GM19099 (cell line): ENCODE results near the gene SPI1.

ENCODE experiments used
- POLR2A ChIP-seq: IDR thresholded peaks from 3 replicates; pipeline ENCODE4 v1.6.1; 2011; ENCODE audit warnings: low read depth; ENCODE audit not compliant: insufficient read length; ENCODE audit errors: extremely low read depth

Gene SPI1

GRCh38 chr11:47384498-47384897 is 6.2 kb upstream of the SPI1 start:
- no peak for TF ChIP-seq POLR2A

GRCh38 chr11:47383071-47383470 is 4.7 kb upstream of the SPI1 start:
- TF ChIP-seq POLR2A: no peak

- TF ChIP-seq POLR2A: no peak
Measured at GRCh38 chr11:47380078-47380477, 1.7 kb upstream of the SPI1 start.

- no peak for TF ChIP-seq POLR2A
Measured at GRCh38 chr11:47379317-47379716, 970 bp upstream of the SPI1 start.

GRCh38 chr11:47378836-47379170 is 456 bp upstream of the SPI1 start:
- no peak for TF ChIP-seq POLR2A

GRCh38 chr11:47377571-47378009 is 757 bp downstream of the SPI1 start:
- no peak for TF ChIP-seq POLR2A

GRCh38 chr11:47376525-47377371 is 1.6 kb downstream of the SPI1 start:
- no peak for TF ChIP-seq POLR2A

GRCh38 chr11:47376107-47376524 is 2.2 kb downstream of the SPI1 start:
- no peak for TF ChIP-seq POLR2A

GRCh38 chr11:47375546-47376085 is 2.7 kb downstream of the SPI1 start:
- TF ChIP-seq POLR2A: no peak

GRCh38 chr11:47375020-47375419 is 3.3 kb downstream of the SPI1 start:
- TF ChIP-seq POLR2A: no peak

GRCh38 chr11:47374720-47375019 is 3.7 kb downstream of the SPI1 start:
- TF ChIP-seq POLR2A: no peak

- TF ChIP-seq POLR2A: no peak
Measured at GRCh38 chr11:47373876-47374719, 4.2 kb downstream of the SPI1 start.

- TF ChIP-seq POLR2A: no peak
Measured at GRCh38 chr11:47372422-47372821, 5.9 kb downstream of the SPI1 start.

- no peak for TF ChIP-seq POLR2A
Measured at GRCh38 chr11:47369676-47370075, 8.7 kb downstream of the SPI1 start.

- TF ChIP-seq POLR2A: no peak
Measured at GRCh38 chr11:47366020-47366490, 12.3 kb downstream of the SPI1 start.

GRCh38 chr11:47361419-47361818 is 16.9 kb downstream of the SPI1 start:
- no peak for TF ChIP-seq POLR2A

GRCh38 chr11:47360341-47360740 is 18.0 kb downstream of the SPI1 start:
- TF ChIP-seq POLR2A: no peak

GRCh38 chr11:47359586-47359985 is 18.8 kb downstream of the SPI1 start:
- no peak for TF ChIP-seq POLR2A
